HL-60 (cell line): ENCODE results near the gene PIK3R1.

Experiments used
- DNase-seq, 2 experiments: peaks; one replicate each; pipeline ENCODE4 v3.0.0-alpha.2; 2010 to 2020; ENCODE audit warnings: low read depth in 1 of 2, low spot score in 1 of 2
- H3K27ac ChIP-seq: fragments of 250-450 bp; sonication (Bioruptor Pico); replicated peaks from 2 replicates; pipeline ENCODE4 v1.5.1; 2020; ENCODE audit warnings: mild to moderate bottlenecking, moderate library complexity
- H3K27me3 ChIP-seq: fragments of 250-450 bp; sonication (Bioruptor Pico); 2 replicates; pipeline ENCODE4 v1.5.1; 2021; ENCODE audit warnings: mild to moderate bottlenecking, moderate library complexity; ENCODE audit not compliant: insufficient read depth, poor library complexity, severe bottlenecking
- H3K4me3 ChIP-seq: replicated peaks from 2 replicates; pipeline ENCODE4 v1.5.1; 2011; ENCODE audit warnings: mild to moderate bottlenecking, control low read depth, low read length; ENCODE audit not compliant: insufficient read depth
- CTCF ChIP-seq: IDR thresholded peaks from one replicate; pipeline ENCODE4 v1.5.1; 2011; ENCODE audit warnings: low read length, control low read depth, inconsistent platforms; ENCODE audit not compliant: insufficient read depth
- GABPA ChIP-seq: IDR thresholded peaks from 2 replicates; pipeline ENCODE4 v1.6.1; 2012; ENCODE audit warnings: low read depth
- POLR2AphosphoS5 ChIP-seq: IDR thresholded peaks from 2 replicates; pipeline ENCODE4 v1.6.1; 2012; ENCODE audit warnings: low read depth
- REST ChIP-seq: IDR thresholded peaks from 2 replicates; pipeline ENCODE4 v1.6.1; 2012; ENCODE audit warnings: low read depth; ENCODE audit not compliant: insufficient replicate concordance
- SPI1 ChIP-seq: IDR thresholded peaks from 2 replicates; pipeline ENCODE4 v1.6.1; 2012; ENCODE audit warnings: low read depth, mild to moderate bottlenecking, borderline replicate concordance

Gene PIK3R1

GRCh38 chr5:68295772-68296171 lies 80.2 kb downstream of the PIK3R1 start:
- H3K27ac ChIP-seq, result no peak overlapping the region
- TF ChIP-seq GABPA (no peak), POLR2AphosphoS5 (no peak), SPI1 (no peak), CTCF (no peak), REST (no peak)
- no peak for DNase-seq
- H3K27me3 ChIP-seq, result no peaks in the 10 kb centered on the region
- H3K4me3 ChIP-seq, result no peak overlapping the region

- Histone ChIP-seq H3K4me3 (no peak overlapping the region), H3K27ac (no peak overlapping the region), H3K27me3 (no peaks in the 10 kb centered on the region)
- DNase-seq, result no peak
- TF ChIP-seq CTCF, result no peak
- TF ChIP-seq REST, result no peak
- no peak for TF ChIP-seq GABPA
- TF ChIP-seq SPI1, result no peak
- TF ChIP-seq POLR2AphosphoS5, result no peak
Observed at GRCh38 chr5:68296895-68297294, 81.3 kb downstream of the PIK3R1 start.

- no peak for TF ChIP-seq CTCF
- no peak for TF ChIP-seq GABPA
- no peak for TF ChIP-seq REST
- no peak for TF ChIP-seq POLR2AphosphoS5
- TF ChIP-seq SPI1, result no peak
- no peak for DNase-seq
- no peak overlapping the region for H3K27ac ChIP-seq
- no peak overlapping the region for H3K4me3 ChIP-seq
- no peaks in the 10 kb centered on the region for H3K27me3 ChIP-seq
Observed at GRCh38 chr5:68297656-68298055, 82.1 kb downstream of the PIK3R1 start.
